GM18519 (cell line): ENCODE data around the gene CERCAM.

ENCODE experiments used
- ATAC-seq: cut with Tn5 transposase; IDR thresholded peaks from one replicate; pipeline ENCODE4 v1.9.1; 2021; ENCODE audit warnings: mild to moderate bottlenecking, moderate library complexity; ENCODE audit not compliant: unreplicated experiment, low FRiP score

The CERCAM gene, protein sequence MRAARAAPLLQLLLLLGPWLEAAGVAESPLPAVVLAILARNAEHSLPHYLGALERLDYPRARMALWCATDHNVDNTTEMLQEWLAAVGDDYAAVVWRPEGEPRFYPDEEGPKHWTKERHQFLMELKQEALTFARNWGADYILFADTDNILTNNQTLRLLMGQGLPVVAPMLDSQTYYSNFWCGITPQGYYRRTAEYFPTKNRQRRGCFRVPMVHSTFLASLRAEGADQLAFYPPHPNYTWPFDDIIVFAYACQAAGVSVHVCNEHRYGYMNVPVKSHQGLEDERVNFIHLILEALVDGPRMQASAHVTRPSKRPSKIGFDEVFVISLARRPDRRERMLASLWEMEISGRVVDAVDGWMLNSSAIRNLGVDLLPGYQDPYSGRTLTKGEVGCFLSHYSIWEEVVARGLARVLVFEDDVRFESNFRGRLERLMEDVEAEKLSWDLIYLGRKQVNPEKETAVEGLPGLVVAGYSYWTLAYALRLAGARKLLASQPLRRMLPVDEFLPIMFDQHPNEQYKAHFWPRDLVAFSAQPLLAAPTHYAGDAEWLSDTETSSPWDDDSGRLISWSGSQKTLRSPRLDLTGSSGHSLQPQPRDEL

GRCh38 chr9:128420651-128421481 is at the start of gene CERCAM:
CERCAM (plus strand) TSS chr9:128420857; CDS start chr9:128420878, 21 bp downstream.
- peak; percentile 31 for ATAC-seq

GRCh38 chr9:128371630-128372117 is 49.0 kb upstream of the CERCAM start:
- no peak for ATAC-seq

DNA sequence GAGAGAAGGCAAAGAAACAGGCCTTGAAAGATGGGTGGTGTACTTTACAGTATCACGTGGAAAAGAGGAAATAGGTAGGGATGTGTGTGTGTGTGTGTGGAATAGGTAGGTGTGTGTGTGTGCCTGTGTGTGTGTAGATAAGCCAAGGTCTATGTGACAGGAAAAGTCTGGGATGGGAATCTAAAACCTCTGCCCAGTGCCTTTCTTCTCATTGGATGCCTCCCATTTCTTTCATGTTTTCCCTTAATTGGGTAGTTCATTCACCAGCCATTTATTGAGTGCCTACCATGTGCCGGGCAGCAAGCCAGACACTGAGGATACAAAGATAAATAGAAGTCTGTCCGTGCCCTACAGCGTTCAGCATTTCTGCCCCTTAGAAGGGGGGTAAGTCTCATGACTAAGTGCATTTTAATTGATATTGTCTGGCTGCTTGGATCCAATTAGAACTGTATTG is 48.4 kb upstream of the CERCAM start:
- no peak for ATAC-seq

DNA sequence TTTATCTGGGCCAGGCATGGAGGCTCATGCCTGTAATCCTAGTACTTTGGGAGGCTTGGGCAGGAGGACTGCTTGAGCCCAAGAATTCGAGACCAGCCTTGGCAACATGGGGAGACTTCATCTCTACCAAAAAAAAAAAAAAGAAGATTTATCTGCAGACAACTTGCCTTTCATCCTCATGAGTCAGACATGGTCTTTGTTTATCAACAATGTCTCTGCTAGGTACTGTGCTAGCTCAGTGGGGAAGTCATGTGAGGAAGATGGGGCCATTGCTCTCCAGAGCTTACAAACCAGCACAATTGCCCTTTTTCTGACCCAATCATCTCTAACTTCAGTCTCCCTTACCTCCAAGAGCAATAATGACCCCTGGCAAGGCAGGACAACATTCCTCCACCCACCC is 47.9 kb upstream of the CERCAM start:
- ATAC-seq = no peak

GRCh38 chr9:128374221-128374675 is 46.4 kb upstream of the CERCAM start:
- ATAC-seq = no peak

- no peak for ATAC-seq
Observed at GRCh38 chr9:128375865-128376264, 44.8 kb upstream of the CERCAM start.

GRCh38 chr9:128382261-128382660 is 38.4 kb upstream of the CERCAM start:
- ATAC-seq = no peak

- no peak for ATAC-seq
Observed at GRCh38 chr9:128383007-128383753, 37.5 kb upstream of the CERCAM start.

GRCh38 chr9:128383791-128384190 is 36.9 kb upstream of the CERCAM start:
- no peak for ATAC-seq

GRCh38 chr9:128384801-128385495 is 35.7 kb upstream of the CERCAM start:
- ATAC-seq = no peak

DNA sequence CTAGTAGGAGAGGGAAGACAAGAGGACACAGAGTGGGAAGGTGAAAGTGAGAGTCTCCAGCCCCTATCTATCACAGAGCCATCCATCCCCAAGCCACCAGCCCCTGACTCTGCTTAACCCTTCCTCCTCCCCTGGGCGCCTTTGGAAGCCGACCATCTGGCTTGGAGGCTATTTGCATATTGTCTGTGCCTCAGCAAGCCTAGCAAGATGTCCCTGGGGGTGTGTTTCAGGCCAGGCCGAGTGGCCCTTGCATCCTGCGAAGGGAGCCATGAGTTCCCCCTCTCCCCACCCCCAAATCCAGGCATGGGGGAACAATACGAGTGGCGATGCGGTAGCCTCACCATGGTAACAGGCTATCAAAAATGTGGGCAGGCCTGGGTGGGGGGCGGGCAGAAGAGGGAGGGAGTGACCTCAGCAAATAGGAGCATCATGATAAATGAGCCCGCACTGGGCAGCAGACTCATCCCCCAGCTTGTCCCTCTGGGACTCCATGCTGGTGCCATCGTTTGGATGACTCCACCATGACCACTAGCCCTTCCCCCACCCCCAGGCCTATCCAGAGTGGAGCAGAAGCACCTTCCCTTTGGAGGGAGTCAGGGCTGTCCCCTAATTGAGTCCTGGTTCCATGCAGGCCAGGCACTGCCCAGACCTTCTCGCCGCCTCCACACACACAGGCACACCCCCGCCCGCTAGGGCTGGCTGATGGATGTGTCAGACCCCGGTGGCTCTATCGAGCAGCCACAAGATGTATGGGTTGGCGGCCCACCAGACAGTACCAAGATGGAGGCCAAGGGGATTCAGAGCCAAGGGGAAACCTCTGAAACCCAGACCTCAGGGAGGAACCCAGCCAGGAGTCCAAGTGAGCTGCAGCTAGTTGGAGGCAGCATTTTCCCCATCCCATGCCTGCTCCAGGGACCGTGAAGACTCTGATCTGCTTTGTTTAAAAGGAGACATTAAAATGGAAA is 34.9 kb upstream of the CERCAM start:
- ATAC-seq = no peak

DNA sequence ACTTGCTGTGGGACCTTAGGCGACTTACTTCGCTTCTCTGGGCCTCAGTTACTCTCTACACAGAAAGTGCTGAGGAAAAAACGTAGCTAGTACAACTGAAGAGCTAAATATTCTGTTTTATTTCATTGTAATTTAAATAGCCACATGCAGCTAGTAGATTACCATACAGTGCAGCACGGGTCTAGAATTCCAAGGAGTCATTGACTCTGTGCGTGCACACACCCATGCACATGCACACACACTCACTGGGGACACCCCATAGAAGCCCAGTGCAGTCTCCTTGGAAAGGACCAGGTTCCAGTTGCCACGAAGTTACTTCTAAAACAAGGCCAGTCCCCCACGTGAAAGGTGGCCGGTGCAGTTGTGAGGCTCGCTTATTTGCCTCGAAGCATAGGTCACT is 32.5 kb upstream of the CERCAM start:
- ATAC-seq = no peak

GRCh38 chr9:128389395-128390149 is 31.1 kb upstream of the CERCAM start:
- no peak for ATAC-seq

DNA sequence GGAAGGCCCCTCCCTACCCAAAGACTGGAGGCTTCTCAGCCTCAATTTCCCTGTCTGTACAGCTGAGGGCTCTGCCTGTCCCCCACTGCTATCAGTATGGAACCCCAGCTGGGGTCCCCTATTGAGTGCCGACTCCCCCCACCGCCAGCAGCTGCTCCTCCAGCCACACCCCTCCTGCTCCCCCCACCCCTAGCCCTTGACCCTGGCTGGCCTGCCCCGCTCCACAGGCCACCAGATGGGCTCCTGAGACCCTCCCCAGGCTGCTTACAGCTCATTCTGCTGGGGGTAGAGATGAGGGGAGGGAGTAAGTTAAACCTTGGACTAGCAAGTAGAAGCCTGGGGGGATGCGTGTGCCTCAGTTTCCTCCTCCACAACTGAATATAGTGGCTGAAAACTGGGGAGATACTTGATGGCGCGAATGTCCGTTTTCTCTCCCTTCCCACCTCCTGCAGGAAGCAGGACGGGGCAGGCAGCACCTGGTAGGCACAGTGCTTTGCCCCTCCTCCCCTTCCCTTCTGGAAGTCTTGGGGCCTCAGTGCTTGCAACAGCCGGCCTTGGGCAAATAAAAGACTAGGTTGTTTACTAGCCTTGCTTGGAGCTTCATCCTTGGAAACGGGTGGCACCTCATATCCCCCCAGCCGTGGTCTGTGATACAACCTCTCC is 30.4 kb upstream of the CERCAM start:
- ATAC-seq = no peak

DNA sequence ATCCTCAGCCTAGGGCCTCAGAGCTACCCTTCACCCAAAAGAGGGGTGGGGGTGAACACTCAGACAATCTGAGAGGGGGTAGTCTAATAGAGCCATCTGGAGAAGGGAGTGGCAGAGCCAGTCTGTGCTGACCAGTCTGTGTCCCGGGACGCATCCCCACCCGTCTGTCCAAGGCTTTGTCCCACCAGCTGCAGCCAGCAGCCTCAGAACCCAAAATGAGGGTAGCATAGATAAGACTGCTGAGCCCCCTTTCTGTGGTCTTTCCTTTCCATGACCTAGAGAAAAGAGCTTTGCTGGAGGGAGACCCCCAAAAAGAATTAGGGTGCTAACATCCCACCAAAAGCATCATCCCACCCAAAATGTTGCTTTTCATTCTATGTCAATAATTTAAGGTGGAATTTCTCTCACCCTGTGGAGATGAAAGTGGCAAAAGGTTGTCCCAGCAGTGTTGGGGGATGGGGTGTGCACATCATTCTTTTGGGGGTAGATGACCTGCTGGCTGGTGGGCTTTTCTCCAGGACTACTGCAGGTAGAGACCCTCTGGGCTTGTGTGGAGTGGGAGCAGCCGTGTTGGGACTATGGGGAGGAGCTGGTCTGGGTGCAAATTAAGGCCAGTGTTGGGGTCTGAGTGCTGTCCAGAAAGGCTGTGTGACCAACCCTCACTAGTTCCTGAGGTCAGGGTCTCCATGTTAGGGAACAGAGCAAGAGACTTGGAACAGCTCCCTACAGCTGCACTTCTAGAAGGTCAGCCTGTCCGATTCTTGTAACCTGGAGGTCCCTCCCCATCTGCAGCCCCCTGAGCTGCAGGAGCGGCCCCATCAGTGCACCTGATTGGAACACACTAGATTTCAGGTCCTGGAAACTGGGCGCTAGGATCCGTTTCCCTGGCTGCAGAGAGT is 29.6 kb upstream of the CERCAM start:
- no peak for ATAC-seq

GRCh38 chr9:128391956-128392301 is 28.7 kb upstream of the CERCAM start:
- no peak for ATAC-seq
